Suppressor macrophage treated with lipopolysaccharide for 1 hour (primary cell): ENCODE measurements around the gene TMPRSS13.

ENCODE experiments used
- DNase-seq, 3 donors: peaks; one replicate each; pipeline ENCODE4 v3.0.0-alpha.2; 2020 to 2022

The TMPRSS13 gene

DNA sequence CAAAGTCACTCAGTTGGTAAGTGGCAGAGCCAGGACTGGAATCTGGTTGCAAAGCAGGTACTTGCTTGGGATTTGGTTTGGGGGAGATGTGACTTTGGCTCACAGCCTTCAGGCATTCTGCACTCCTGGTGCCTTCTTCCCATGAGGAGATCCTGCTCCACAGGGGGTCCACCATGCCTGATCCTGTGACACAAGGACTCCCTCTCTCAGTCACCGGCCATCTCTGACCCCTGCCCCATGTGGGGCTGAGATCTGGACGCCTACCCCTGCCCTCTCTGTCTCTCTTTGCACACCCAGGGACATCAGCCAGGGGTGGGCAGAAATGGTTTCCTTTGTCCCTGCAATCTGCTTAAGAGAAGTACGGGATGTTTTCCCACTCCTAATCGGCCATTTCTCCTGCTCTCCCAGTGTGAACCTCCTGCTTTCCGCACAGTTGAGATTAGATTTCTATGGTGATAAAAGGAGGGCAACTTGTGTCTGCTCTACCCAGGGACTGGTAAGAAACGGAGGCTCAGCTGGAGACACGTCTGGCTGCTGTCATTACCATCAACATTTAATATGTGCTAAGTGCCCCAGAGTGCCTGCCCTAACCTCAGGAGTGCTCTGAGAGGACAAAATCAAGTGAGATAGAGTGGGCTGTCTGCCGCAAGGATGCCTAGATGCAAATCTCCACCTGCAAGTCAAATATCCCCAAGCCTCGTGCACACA, 41.6 kb downstream of the TMPRSS13 start:
- no peak for DNase-seq

DNA sequence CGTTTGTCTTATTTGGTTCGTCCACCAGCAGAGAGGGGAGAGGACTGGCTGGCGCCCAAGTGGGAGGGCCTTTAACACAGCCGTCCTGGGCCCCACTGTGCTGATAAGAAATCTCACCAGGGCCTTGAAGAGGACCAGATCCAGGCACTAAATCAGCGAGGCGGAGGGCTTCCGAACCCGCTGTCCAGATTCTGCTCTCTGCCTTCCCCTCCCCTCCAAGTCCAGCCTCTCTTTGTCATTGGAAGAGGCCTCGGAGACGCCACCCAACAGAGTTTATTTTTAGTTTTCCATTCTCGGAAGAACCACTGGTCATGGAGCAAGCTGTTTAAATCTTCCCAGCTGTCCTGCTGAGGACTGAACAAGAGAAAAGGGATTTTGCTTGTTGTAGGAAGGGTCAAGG, 43.4 kb downstream of the TMPRSS13 start:
- no peak for DNase-seq

- peak; percentile 28 to 50 (median 39) for DNase-seq
These were observed 44.2 kb downstream of the TMPRSS13 start for GRCh38 chr11:117884994-117885393.

- DNase-seq, result no peak
These were observed 46.1 kb downstream of the TMPRSS13 start for GRCh38 chr11:117883063-117883462.

DNA sequence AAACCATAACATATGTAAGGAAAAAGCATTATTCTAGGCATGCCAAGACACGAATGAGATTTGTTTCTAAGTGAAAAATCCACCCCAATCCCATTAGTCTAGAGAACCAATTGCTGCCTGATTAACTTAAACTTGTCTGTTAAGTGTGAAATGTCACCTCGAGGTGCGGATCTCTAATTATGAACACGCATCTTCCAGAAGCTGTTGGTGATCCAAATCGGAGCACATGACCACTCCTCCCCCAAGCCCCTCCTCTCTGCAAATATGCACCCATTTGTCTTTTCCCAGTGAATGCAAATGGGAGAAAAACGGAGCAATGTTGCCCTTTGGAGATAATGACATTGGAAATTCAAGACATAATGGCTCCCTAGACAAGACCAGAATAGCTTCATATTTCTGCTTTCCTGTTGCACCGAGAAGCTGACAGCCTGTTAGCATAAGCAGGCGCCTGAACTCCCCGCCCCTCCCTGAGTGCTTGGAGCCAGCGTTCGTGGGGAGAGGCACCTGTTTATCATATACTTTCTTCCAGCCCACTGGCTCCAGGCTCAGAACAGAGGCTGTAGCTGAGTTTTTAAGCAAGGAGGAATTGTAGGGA, 46.8 kb downstream of the TMPRSS13 start:
- DNase-seq, result no peak

DNA sequence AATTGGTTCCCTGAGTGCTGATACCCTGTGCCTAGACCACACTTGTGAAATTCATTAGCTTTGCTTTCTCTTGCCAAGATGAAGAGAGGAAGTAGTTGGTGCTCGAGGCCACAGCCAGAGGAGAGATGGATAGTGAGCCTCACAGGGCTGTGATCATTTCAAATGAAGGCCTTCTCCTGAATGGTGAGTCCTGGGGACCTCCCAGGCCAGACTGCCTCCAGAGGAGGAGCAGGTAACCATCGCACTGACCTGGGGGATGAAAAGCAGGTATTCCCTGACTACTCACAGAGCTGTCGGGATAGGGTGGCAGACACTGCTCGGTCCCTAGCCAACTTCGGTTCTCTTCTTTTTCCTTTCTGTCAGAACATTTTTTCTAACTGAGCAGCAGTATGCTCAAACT, 48.0 kb downstream of the TMPRSS13 start:
- no peak for DNase-seq

- no peak for DNase-seq
These were observed 49.4 kb downstream of the TMPRSS13 start for GRCh38 chr11:117879516-117880480.

DNA sequence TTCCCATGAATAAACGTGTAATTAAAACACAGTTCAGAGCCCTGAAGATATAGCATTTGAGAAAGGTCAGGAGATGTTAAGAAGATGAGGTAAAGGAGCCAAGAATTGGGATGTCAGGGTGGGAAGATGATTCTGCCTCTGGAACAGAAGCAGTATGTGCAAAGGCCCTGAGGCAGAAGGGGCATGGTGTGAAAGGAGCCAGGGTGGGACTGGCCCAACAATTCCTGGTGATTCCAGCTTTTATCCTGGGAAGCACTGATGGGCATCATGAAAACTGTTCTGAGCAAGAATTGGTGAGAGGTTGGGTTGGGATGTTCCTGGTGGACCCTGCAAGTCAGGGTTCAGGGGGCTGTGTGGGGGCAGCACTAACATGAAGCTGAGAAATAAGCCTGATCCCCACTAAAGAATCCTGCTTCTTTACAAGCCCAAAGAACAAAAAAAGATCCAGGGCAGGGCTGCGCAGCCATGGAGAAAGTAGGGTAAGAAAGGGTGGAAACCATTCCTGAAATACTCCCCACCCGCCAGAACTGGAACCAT, 50.2 kb downstream of the TMPRSS13 start:
- no peak for DNase-seq

DNA sequence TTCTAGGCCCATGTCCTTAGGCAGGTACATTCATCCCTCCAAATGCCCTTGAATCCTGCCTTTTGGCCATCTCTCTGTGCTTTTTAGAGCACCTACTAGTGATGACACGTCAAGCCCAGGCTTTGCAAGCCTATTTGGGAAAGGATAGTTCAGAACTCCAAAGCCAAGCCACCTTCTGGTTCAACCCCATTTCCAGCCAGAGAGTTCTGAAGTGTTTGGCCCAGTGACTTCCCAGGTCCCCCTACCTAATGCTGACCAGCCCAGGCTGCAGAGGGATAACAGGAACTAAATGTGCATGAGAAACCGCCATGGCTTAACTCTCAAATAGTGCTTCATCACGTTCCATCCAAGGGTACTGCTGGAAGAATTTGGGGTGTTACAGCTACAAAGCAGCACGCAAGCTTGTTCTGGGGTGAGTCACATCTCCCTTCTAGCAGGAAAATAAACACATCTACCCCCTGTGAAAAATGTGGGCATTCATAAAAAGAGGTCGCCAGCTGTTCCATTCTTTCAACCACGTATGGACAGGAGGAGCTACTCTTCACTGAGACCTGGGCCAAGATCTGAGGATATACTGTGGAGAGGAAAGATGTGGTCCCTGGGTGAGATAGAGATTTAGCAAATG, 50.8 kb downstream of the TMPRSS13 start:
- no peak for DNase-seq

DNA sequence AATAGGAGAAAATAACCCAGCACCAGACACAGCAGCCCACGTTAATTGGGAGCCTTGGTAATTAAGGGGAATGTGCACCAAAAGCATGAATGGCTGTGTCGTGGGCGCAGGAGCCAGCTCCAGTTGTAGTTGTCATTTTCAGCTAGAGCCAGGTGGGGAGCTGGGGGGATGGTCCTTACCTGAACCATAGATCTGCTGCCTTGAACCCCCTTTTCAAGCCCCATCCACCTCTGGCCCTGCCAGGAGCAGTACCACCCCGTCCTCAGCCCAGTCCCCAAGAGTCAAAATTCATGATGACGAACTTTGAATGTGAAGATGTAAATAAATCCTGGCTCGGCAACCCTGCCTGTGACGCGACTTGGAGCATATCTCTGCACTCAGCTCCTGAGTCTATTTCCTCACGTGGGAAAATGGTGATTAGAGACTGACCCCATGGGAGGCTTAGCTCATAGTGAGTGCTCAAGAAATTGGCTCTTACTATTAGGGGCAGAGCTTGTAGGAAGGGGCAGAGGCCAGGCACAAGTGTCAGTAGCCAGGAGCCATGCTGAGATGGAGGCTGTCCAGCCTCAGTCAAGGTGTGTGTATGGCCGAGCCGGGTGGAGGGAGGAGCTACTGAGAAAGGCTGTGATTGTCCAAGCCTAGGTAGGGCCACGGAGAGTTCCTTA, 52.0 kb downstream of the TMPRSS13 start:
- no peak for DNase-seq

- peak; percentile 30 to 39 (median 32) for DNase-seq
These were observed 52.7 kb downstream of the TMPRSS13 start, which contains the start of gene FXYD6 for GRCh38 chr11:117876341-117877119. Gene FXYD6 (minus strand): TSS chr11:117876658. CDS start chr11:117842776, 33,882 bp downstream.

GRCh38 chr11:117876059-117876340, 53.2 kb downstream of the TMPRSS13 start:
- DNase-seq, result no peak

- DNase-seq, result peak in 2 of 3 donors; percentile 31 to 36
These were observed 53.7 kb downstream of the TMPRSS13 start for GRCh38 chr11:117875382-117876058.

DNA sequence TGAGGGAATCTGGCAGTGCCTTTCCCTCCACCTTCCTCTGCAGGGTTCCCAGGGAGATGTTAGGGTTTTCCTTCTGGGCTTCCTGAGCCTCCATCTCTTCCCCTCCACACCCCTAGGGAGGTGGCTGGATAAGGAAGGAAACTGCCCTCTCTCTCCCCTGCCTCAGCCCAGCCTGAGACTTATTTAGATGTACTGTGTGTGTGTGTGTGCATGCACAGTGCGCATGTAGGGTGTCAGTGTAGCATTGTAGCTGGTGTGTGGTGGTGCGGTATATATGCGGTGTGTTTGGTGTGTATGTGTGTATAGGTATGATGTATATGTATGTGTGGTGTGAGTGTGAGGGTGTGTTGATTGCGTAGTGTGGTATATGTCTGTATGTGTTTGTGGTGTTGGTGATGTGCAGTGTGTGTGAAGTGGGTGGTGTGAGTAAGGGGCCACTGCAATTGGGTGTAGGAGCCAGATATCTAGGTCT, 54.3 kb downstream of the TMPRSS13 start:
- DNase-seq, result no peak

DNA sequence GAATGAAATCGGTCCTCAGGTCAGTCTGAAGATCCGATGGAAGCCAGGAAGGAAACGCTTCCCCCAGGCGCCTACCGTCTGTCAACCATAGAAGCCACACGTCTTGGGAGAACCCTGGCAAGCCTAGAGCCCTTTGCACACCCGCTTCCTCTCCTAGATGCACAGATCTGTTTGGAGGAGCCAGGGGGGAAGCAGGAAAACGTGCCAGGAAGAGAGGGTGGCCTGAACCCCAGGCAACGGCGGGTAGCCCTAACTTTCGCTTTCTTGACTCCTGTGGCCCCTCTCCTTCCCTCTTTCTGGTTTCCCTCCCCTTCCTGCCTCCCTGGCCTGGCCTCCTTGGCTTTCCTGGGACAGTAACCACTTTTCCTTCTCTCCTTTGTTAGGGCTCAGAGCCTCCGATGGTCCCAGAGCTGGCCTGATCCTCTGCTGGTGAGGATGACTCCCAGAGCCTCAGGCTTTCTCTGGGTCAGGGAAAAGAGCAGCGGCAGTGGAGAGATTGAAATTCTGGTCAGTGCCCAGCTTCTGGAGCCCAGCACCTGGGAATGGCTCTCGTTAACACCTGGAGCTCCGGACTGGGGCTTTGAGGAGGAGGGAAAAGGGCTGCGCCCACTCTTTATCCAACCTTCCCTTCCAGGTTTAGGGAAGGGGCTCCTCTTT, 54.8 kb downstream of the TMPRSS13 start:
- DNase-seq, result peak in 2 of 3 donors; percentile 35 to 41

DNA sequence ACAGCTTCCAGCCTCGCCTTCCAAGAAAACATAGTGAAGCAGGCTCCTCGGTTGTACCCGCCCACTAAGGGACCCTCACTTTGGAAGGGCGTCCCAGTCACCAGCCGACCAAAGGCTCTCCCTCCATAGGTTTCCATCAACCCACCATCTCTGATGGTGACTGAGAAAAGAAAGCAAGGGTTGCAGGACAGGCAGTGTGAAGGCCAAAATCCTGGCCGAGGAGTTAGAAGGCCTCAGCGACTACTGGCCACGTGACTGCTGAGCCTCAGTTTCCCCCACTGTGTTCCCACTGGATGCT, 55.4 kb downstream of the TMPRSS13 start:
- no peak for DNase-seq

DNA sequence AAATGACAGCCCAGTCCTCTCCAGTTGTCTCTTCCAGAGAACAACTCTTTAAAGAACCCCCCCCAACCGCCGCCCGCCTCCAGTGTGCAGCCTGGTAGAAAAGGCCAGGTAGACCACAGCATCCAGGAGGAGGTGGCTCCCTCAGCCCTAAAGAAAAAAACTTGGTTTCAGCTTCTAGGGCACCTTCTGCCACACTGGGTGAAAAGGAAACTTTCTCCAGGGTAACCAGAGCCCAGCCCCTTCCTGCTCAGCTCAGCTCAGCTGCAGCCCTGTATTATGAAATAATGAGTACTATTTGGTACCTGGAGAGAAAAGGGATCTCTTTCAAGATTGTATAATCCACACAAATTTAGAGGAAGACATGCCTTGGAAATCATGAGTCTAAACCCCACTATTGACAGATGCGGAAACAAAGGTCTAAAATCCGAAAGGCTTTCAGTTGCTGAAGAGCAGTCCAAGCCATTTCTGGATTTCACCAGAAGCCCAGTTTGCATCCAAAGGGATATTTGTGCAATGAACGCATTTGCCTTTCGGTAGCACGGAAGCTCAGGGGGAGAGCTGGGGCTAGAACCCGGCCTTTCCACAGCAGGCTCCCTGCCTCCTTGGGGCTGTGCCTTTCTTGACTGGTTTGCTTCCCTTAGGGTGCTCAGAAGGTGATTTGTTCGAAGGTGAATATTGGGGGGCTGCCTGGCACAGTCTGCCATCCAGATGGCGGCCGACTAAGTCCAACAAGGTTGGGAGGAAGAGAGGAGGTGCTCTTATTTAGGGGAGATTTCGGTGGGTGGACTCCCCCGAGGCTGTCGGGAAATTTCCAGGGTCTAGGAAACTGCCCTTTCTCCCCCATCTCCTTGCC, 56.0 kb downstream of the TMPRSS13 start:
- no peak for DNase-seq

DNA sequence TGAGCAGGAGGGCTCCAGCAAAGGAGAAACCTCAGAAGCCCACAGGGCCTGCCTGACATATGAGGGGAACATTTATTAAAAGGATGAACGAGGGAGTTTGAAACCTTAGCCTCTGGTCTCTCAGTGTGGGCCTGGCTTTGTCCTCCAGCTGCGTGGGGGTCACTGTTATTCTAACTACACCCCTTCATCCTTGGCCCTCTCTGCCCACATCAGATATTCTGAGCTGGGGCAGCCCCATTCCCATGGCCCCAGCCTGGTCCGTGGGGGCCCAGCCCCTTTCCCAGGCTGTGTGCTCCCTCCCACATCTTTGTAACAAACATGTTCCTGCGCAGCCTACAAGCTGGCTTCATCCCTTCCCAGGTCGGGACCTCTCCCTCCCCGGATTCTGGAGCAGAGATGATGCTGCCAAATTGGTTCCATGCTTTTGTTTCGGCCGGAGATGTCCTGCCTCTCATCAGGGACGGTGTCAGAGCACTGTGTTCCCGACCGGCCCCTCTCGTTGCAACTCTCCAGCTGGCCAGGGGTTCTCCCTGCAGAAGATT, 56.7 kb downstream of the TMPRSS13 start:
- no peak for DNase-seq

GRCh38 chr11:117871784-117872183, 57.4 kb downstream of the TMPRSS13 start:
- DNase-seq, result no peak
